Mesenteric fat pad (tissue), 1 donor: Measurements from ENCODE around the gene AGTRAP. TPM values are rescaled to one million over a fixed set of nuclear protein-coding genes. Genes with fewer than 3 reads are reported as not detected.

Experiments
- DNase-seq: peaks from one replicate; pipeline ENCODE4 v3.0.0-alpha.2; 2020; ENCODE audit warnings: low spot score
- total RNA-seq: library from RNA; stranded (reverse); fragmentation: NEBNext Ultra II Directional; extraction: Animal tissue kit (Norgen Biotek cat#: 25700); gene quantifications from one replicate; pipeline ENCODE4 v1.2.1, GENCODE V29; 2021
- donor health status: DM: yes; HTN: yes; CAD: no.

Gene AGTRAP
- total RNA-seq, 1 donor from 2014 or later, result 39.8 TPM

DNA sequence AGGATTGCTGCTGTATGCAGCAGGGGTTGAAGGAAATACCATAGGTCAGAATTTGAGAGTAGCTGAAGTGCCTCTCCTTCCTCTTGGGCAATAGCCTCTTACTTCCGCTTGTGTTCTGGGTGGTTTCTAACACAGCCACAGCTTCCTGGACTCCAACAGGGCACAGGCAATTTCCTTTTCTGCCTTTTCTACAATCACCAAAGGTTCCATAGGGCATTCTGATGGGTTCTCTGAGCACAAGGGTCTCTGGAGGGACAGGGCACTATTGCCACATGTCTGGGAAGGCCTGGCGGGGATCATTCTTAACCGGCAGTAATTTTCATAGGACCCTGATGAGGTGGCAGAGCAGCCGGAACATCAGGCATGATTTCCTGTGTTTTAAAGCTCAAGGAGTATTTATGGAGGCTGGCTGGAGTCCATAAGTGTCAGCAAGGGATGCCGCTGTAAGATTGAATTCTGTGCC, 5.5 kb upstream of the AGTRAP start:
- DNase-seq, result no peak

- DNase-seq, result no peak
Observed at GRCh38 chr1:11731691-11732283, 4.1 kb upstream of the AGTRAP start.

GRCh38 chr1:11733306-11733705, 2.6 kb upstream of the AGTRAP start:
- DNase-seq, result no peak

DNA sequence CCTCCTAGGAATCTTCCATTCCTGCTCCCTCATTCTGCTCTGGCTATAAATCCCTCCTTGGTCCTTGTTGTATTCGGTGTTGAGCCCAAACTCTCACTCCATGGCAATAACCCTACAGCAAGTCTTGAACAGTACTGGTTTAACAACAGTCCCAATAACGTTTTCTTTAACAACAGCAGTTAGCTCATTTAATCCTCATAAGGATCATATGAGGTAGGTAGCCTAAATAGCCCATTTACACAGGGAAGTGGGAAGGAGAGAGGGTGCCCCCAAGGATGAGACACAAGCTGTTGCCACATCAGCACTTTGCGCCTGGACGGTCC, 444 bp upstream of the AGTRAP start:
- no peak for DNase-seq

DNA sequence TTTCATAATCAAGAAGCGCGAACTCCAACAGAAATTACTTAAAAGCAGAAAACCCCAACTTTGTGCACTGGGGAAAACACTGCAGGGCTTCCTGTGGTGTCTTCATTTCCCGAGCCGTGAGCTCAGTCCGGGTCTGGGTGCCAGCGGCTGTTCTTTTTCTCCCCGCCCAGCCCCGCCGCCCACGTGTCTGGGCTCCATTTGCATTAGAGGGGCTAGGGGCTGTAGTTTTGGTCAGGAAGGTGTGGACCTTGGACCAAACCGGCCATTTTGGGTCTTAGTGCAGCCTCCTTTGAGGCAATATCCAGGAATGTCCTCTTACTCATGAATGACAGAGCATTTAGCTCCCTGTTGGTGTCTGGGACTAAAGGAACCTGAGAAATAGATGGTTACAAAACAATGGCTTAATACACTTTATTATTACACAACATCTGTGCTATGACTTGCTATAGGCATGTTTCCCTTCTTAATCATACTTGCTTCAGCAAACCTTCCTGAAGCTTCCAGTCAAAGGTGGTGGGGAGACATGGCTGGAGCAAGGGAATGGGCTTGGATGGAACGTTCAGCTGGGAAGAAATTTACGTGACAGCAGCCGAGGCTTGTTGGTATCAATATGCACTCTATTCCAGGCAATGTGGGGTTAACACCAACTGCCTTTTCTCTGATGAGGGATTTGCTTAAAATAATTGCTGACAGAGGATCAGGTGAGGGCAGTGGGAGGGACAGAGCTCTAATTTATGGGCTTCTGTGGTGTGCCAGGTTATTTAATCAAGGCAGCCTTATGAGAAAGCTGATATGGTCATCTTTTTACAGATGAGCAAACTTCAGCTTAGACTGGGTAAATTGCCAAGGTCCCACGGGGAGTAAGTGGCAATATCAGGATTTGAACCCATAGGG, 1.1 kb downstream of the AGTRAP start:
- no peak for DNase-seq

GRCh38 chr1:11738096-11738495, 2.2 kb downstream of the AGTRAP start:
- DNase-seq, result no peak

GRCh38 chr1:11738783-11739182, 2.8 kb downstream of the AGTRAP start:
- no peak for DNase-seq

- no peak for DNase-seq
Observed at GRCh38 chr1:11740258-11741192, 4.6 kb downstream of the AGTRAP start.

DNA sequence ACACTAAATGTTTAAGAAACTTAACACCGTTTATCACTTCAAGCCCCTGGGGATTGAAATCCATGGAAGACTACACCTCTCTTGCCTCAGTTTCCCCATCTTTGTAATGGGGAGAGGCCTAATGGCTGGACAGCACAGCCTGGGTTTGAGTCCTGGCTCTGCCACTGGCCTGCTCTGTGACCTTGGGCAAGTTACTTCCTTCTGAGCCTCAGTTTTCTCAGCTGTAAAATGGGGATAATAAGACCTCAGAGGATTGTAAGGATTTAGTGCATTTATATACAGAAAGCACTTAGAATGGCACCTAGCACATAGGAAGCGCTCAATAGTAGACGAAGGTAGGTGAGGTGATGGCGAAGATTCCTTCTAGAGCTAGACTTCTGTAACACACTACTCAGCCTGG, 5.5 kb downstream of the AGTRAP start:
- DNase-seq, result no peak

- DNase-seq, result no peak
Observed at GRCh38 chr1:11741919-11742558, 6.1 kb downstream of the AGTRAP start.

DNA sequence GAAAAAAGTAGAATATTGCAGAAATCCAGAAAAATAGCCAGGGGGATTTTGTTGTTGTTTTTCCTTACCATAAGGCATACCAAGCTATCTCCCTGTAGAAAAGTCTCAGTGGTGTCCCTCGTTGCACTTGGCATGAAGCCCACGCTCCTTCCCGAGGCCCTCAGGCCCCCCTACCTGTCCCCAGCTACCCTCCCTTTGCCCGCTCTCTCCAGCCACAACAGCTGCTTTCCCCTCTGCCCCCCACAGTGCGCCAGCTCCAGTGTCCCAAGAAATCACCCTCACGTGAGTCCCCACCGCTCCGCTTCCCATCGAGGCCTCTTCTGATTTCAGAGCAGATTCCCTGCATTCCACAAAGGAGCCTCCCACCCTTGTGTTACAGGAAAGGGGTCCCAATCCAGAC, 8.4 kb downstream of the AGTRAP start:
- no peak for DNase-seq

- no peak for DNase-seq
Observed at GRCh38 chr1:11746092-11746491, 10.2 kb downstream of the AGTRAP start.

DNA sequence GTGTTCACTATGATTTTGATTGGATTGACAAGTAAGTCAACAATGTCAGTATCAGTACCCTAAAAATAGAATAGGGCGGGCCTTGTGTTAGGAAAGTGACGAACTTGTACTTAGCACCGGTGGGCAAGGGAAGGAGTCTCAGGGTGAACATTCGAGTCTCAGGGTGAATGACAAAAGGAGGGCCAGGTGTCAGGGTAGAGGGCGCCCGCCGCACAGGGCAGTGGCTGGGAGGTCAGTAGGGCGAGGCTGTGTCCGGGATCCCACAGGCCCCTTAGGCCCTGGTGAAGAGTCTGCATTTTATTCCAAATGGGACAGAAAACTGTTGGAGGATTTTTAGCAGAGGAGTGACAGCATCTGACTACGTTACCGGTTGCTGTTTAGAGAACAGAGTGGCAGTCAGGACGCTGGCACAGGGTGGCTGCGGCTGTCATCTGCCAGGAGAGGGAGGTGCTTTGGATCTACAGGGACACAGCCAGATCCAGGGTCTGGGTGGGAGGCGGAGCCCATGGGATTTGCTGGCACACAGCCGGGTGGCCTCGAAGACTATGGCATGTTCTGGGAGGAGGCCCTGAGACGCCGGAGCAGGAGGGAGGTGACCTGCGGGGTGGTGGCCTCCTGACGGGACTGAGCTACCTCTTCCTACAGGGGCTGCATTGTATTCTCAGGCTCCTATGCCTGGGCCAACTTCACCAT, 11.0 kb downstream of the AGTRAP start:
- DNase-seq, result no peak

DNA sequence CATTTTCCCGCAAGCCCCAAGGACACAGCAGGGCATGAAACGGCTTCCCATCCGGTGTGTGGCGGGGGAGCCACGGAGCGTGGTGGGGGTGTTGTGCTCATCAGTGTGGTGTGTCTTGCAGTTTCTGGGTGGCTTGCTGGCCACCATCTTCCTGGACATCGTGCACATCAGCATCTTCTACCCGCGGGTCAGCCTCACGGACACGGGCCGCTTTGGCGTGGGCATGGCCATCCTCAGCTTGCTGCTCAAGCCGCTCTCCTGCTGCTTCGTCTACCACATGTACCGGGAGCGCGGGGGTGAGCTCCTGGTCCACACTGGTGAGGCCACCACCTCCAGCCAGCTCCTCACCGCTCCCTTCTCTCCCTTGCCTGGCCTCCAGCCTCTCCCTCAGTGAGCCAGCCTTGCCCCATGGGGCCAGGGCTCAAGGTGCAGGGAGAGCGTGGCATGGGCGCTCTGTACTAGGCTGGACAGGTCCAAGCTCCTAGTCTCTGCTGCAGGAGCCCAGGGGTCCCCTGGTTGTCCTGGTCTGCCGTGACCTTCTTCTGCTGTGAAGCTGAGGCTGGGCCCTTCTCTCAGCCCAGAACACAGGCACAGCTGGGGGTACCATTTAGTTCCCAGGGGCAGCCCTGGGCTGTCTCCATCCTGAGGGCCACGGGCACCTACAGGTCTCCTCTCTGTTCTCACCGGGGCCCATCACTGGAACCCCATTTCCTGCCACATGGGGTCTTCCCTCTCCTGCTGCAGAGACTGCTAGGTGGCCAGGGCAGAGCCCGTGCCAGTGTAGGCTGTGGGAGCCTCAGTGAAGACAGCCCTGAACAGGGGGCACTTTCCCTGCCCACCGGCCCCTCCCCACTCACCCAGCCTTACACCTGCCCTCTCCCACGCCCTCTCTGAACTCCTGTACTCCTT, 12.6 kb downstream of the AGTRAP start:
- DNase-seq, result no peak

DNA sequence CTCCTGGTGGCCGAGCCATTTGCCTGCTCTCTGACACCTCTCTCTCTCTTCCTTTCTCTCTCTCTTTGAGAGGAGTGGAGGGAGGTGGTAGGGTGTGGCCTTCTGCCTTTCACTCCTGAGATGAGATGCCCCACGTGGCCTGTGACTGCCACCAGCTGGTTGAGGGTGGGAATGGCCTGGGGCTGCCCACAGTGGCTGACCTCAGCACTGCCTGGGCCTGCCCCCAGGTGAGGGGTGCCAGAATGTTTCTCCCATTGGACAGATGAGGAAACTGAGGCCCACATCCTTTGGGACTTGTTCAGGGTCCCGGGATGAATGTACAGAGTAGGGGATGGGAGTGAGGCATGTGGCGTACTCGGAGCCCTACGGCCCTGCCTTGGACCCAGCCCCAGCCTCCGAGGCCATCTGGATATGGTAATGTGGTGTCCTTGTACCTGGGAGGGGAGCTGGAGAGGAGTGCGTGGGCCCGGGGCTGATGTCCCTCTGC, 13.3 kb downstream of the AGTRAP start:
- no peak for DNase-seq

DNA sequence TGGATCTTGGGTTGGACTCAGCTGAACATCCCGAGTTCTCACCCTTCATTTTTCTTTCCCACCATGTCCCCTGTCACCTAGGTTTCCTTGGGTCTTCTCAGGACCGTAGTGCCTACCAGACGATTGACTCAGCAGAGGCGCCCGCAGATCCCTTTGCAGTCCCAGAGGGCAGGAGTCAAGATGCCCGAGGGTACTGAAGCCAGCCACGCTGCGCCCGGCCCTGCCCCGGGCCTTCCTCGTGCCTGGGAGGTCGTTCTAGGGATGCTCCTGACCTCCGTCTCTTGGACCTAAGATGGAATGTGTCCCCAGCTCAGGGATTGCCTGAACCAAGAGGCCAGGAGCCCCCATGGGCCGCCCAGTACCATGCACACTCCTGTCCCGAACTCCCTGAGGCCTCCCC, 14.1 kb downstream of the AGTRAP start:
- no peak for DNase-seq

DNA sequence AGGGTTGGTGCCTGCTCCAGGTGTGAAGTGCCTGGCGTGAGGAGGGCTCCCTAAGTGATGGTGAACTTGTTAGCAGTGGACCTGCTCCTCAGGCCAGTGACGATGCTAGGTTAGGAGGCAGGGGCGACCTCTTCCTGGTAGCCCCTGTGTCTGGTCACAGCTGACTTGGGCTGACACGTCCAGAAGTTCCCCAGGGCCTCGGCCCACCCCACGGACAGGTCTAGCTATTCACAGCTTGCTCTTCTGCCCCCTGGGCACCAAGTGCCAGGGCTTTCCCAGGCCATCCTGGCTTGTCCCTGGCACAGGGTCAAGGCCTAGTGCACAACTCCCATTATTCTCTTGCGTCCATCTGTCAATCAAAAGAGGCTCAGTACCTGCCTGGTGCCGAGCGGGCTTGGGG, 15.2 kb downstream of the AGTRAP start:
- DNase-seq, result no peak

DNA sequence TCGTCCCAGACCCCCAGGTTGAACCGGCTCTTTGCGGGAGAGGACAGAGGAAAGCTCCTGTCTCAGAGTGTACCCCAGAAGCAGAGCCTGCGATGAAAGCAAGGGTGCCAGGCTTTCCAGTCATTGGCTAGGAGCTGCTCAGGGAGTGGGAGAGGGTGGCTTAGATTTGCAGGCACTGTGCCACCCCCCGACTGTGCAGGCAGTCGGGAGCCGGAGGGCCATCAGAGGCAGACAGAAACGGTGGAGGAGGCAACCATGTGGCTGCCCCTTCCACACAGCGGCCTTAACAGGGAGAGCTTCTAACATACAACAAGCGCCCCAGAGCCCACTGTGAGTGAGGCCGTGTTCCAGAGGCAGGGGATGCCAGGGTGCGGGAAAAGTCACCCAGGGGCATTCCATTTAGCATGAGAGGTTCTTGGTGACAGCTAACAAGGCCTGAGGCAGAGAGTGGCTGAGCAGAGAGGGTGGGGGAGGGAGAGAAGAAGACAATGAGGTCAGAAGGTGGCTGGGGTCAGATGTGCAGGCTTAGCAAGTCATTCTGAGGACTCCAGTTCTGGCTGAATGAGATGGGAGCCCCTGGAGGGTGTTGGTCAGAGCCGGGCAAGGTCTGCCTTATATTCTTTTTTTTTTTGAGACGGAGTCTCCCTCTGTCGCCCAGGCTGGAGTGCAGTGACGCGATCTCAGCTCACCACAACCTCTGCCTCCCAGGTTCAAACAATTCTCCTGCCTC, 16.6 kb downstream of the AGTRAP start:
- DNase-seq, result no peak
